SK-N-SH treated with all-trans-retinoic acid at 6 μM for 48 hours (cell line): ENCODE measurements around the gene C17orf75.

Experiments used
- ATAC-seq: fragments of 200-7000 bp; cut with Tn5 transposase; 3 replicates; pipeline ENCODE4 v1.9.1; 2020; ENCODE audit warnings: mild to moderate bottlenecking, moderate library complexity
- ARNTL ChIP-seq: fragments of 450-650 bp; formaldehyde crosslinking; IDR thresholded peaks from 2 replicates; pipeline ENCODE4 v1.5.0; 2020; ENCODE audit warnings: low read depth, mild to moderate bottlenecking, moderate library complexity, borderline replicate concordance
- BACH2 ChIP-seq: fragments of 250-450 bp; sonication (Bioruptor Pico); IDR thresholded peaks from 2 replicates; pipeline ENCODE4 v1.9.0; 2021; ENCODE audit warnings: mild to moderate bottlenecking, borderline replicate concordance
- CREB5 ChIP-seq: fragments of 250-450 bp; sonication (Bioruptor Pico); IDR thresholded peaks from 2 replicates; pipeline ENCODE4 v1.5.1; 2020; ENCODE audit warnings: low read depth, mild to moderate bottlenecking, moderate library complexity
- CSDC2 ChIP-seq: fragments of 250-450 bp; sonication (Bioruptor Pico); IDR thresholded peaks from 2 replicates; pipeline ENCODE4 v1.5.0; 2020; ENCODE audit warnings: mild to moderate bottlenecking, moderate library complexity
- CSRNP3 ChIP-seq: fragments of 250-450 bp; sonication (Bioruptor Pico); IDR thresholded peaks from 2 replicates; pipeline ENCODE4 v1.5.1; 2021; ENCODE audit warnings: mild to moderate bottlenecking, moderate library complexity
- GLIS3 ChIP-seq: fragments of 250-450 bp; sonication (Bioruptor Pico); IDR thresholded peaks from 2 replicates; pipeline ENCODE4 v1.5.0; 2020; ENCODE audit warnings: mild to moderate bottlenecking, moderate library complexity
- ISL1 ChIP-seq: fragments of 250-450 bp; sonication (Bioruptor Pico); IDR thresholded peaks from 2 replicates; pipeline ENCODE4 v2.1.2; 2022; ENCODE audit warnings: mild to moderate bottlenecking, moderate library complexity
- OSR1 ChIP-seq: fragments of 250-450 bp; sonication (Bioruptor Pico); IDR thresholded peaks from 2 replicates; pipeline ENCODE4 v1.8.0; 2022; ENCODE audit warnings: moderate library complexity, mild to moderate bottlenecking, inconsistent platforms
- PATZ1 ChIP-seq: fragments of 250-450 bp; sonication (Bioruptor Pico); IDR thresholded peaks from 2 replicates; pipeline ENCODE4 v1.8.0; 2020; ENCODE audit warnings: mild to moderate bottlenecking, moderate library complexity, borderline replicate concordance
- POU6F1 ChIP-seq: fragments of 250-450 bp; sonication (Bioruptor Pico); IDR thresholded peaks from 2 replicates; pipeline ENCODE4 v1.8.0; 2021; ENCODE audit warnings: low read depth, mild to moderate bottlenecking, moderate library complexity, borderline replicate concordance
- PPARA ChIP-seq: fragments of 250-450 bp; sonication (Bioruptor Pico); IDR thresholded peaks from 2 replicates; pipeline ENCODE4 v1.5.0; 2020; ENCODE audit warnings: mild to moderate bottlenecking, borderline replicate concordance
- SNAI2 ChIP-seq: fragments of 250-450 bp; sonication (Bioruptor Pico); IDR thresholded peaks from 2 replicates; pipeline ENCODE4 v1.5.0; 2020; ENCODE audit warnings: mild to moderate bottlenecking, moderate library complexity
- TCF4 ChIP-seq: fragments of 250-450 bp; sonication (Bioruptor Pico); IDR thresholded peaks from 2 replicates; pipeline ENCODE4 v1.8.0; 2021; ENCODE audit warnings: mild to moderate bottlenecking, moderate library complexity, borderline replicate concordance
- TOX ChIP-seq: fragments of 250-450 bp; sonication (Bioruptor Pico); IDR thresholded peaks from 2 replicates; pipeline ENCODE4 v1.8.0; 2021; ENCODE audit warnings: mild to moderate bottlenecking, moderate library complexity, borderline replicate concordance
- TSHZ2 ChIP-seq: fragments of 250-450 bp; sonication (Bioruptor Pico); IDR thresholded peaks from 2 replicates; pipeline ENCODE4 v1.5.0; 2020; ENCODE audit warnings: mild to moderate bottlenecking, moderate library complexity
- ZFP3 ChIP-seq: fragments of 250-450 bp; sonication (Bioruptor Pico); IDR thresholded peaks from 2 replicates; pipeline ENCODE4 v1.5.0; 2020; ENCODE audit warnings: mild to moderate bottlenecking, moderate library complexity
- ZFP30 ChIP-seq: fragments of 450-650 bp; formaldehyde crosslinking; IDR thresholded peaks from 2 replicates; pipeline ENCODE4 v1.5.0; 2022; ENCODE audit warnings: mild to moderate bottlenecking, moderate library complexity
- ZNF565 ChIP-seq: fragments of 450-650 bp; formaldehyde crosslinking; conservative IDR thresholded peaks from 2 replicates; pipeline ENCODE4 v1.5.0; 2020; ENCODE audit warnings: low read depth, mild to moderate bottlenecking, moderate library complexity
- ZNF70 ChIP-seq: fragments of 450-650 bp; formaldehyde crosslinking; IDR thresholded peaks from 2 replicates; pipeline ENCODE4 v1.5.0; 2020; ENCODE audit warnings: mild to moderate bottlenecking, moderate library complexity
- ZNF8 ChIP-seq: fragments of 450-650 bp; formaldehyde crosslinking; IDR thresholded peaks from 2 replicates; pipeline ENCODE4 v1.5.0; 2020; ENCODE audit warnings: mild to moderate bottlenecking, moderate library complexity

The C17orf75 gene

GRCh38 chr17:32361270-32361669 lies 19.3 kb upstream of the C17orf75 start:
- TF ChIP-seq TOX (no peak), ZNF565 (CRISPR knock-in tag) (no peak), ISL1 (no peak), TSHZ2 (CRISPR knock-in tag) (no peak), BACH2 (CRISPR knock-in tag) (no peak), POU6F1 (CRISPR knock-in tag) (no peak), CSDC2 (CRISPR knock-in tag) (no peak), OSR1 (CRISPR knock-in tag) (no peak), TCF4 (CRISPR knock-in tag) (no peak), ZFP30 (no peak), ZNF70 (no peak)
- ATAC-seq = no peak

GRCh38 chr17:32357615-32358014 lies 15.6 kb upstream of the C17orf75 start:
- no peak for ATAC-seq

GRCh38 chr17:32356750-32357149 lies 14.8 kb upstream of the C17orf75 start:
- no peak for ATAC-seq
- TF ChIP-seq PATZ1 (CRISPR knock-in tag) = no peak
- no peak for TF ChIP-seq BACH2 (CRISPR knock-in tag)
- no peak for TF ChIP-seq SNAI2 (CRISPR knock-in tag)
- TF ChIP-seq POU6F1 (CRISPR knock-in tag) = no peak
- TF ChIP-seq CREB5 (CRISPR knock-in tag) = no peak
- TF ChIP-seq ZNF8 = no peak
- no peak for TF ChIP-seq GLIS3 (CRISPR knock-in tag)
- no peak for TF ChIP-seq ISL1
- TF ChIP-seq ZNF565 (CRISPR knock-in tag) = no peak
- TF ChIP-seq PPARA (CRISPR knock-in tag) = no peak
- no peak for TF ChIP-seq CSDC2 (CRISPR knock-in tag)

More at GRCh38 chr17:32357615-32358014, 15.6 kb upstream of the C17orf75 start:
- TF ChIP-seq CSRNP3 (CRISPR knock-in tag) (no peak), ZNF70 (no peak), CSDC2 (CRISPR knock-in tag) (no peak), OSR1 (CRISPR knock-in tag) (no peak), BACH2 (CRISPR knock-in tag) (no peak), PPARA (CRISPR knock-in tag) (no peak), SNAI2 (CRISPR knock-in tag) (no peak), CREB5 (CRISPR knock-in tag) (no peak), ZFP3 (no peak), ARNTL (CRISPR knock-in tag) (no peak), GLIS3 (CRISPR knock-in tag) (no peak)
